Stimulated activated CD4-positive, alpha-beta T cell treated with anti-CD3 and anti-CD28 coated beads, Interleukin-1b, Interleukin-23, amount 100 ng/mL, for 48 hours (primary cell): ENCODE data around the gene MACROD2.

Experiments used
- DNase-seq: peaks from one replicate; pipeline ENCODE4 v3.0.0-alpha.2; 2020

MACROD2 gene

GRCh38 chr20:14284443-14284842, 289.1 kb downstream of the MACROD2 start:
- DNase-seq, result no peak

- no peak for DNase-seq
Measured at GRCh38 chr20:14288341-14289330, 293.3 kb downstream of the MACROD2 start.

- no peak for DNase-seq
Measured at GRCh38 chr20:14291502-14291901, 296.2 kb downstream of the MACROD2 start.

GRCh38 chr20:14295238-14295637, 299.9 kb downstream of the MACROD2 start:
- DNase-seq, result no peak

- DNase-seq, result no peak
Measured at GRCh38 chr20:14295770-14296309, 300.5 kb downstream of the MACROD2 start.

- DNase-seq, result no peak
Measured at GRCh38 chr20:14299831-14300230, 304.5 kb downstream of the MACROD2 start.

- no peak for DNase-seq
Measured at GRCh38 chr20:14303106-14303505, 307.8 kb downstream of the MACROD2 start.

- DNase-seq, result no peak
Measured at GRCh38 chr20:14303651-14304050, 308.3 kb downstream of the MACROD2 start.

GRCh38 chr20:14304472-14304871, 309.2 kb downstream of the MACROD2 start:
- no peak for DNase-seq

- no peak for DNase-seq
Measured at GRCh38 chr20:14307956-14308355, 312.6 kb downstream of the MACROD2 start.

GRCh38 chr20:14310977-14311627, 315.8 kb downstream of the MACROD2 start:
- DNase-seq, result no peak

- DNase-seq, result no peak
Measured at GRCh38 chr20:14312001-14312400, 316.7 kb downstream of the MACROD2 start.

GRCh38 chr20:14313341-14314020, 318.2 kb downstream of the MACROD2 start:
- DNase-seq, result no peak

GRCh38 chr20:14319704-14320103, 324.4 kb downstream of the MACROD2 start:
- no peak for DNase-seq

GRCh38 chr20:14331646-14332045, 336.3 kb downstream of the MACROD2 start:
- no peak for DNase-seq

GRCh38 chr20:14332866-14333265, 337.6 kb downstream of the MACROD2 start:
- DNase-seq, result no peak

- no peak for DNase-seq
Measured at GRCh38 chr20:14333721-14334120, 338.4 kb downstream of the MACROD2 start.

- no peak for DNase-seq
Measured at GRCh38 chr20:14334306-14334930, 339.1 kb downstream of the MACROD2 start.

- no peak for DNase-seq
Measured at GRCh38 chr20:14335052-14335451, 339.7 kb downstream of the MACROD2 start.

- DNase-seq, result no peak
Measured at GRCh38 chr20:14336686-14337085, 341.4 kb downstream of the MACROD2 start.

- DNase-seq, result no peak
Measured at GRCh38 chr20:14337400-14338171, 342.3 kb downstream of the MACROD2 start, which contains the start of gene FLRT3. FLRT3 (minus strand) TSS chr20:14337612; CDS start chr20:14327506, 10,106 bp downstream.

GRCh38 chr20:14341801-14342200, 346.5 kb downstream of the MACROD2 start:
- no peak for DNase-seq
